NB4 (cell line): ENCODE results near the gene CMSS1.
A peak's percentile ranks its signal among the peaks of the same experiment; 100 is the strongest.

Source experiments
- DNase-seq: peaks from one replicate; pipeline ENCODE4 v3.0.0; 2010; ENCODE audit warnings: low read depth
- H3K4me3 ChIP-seq: one replicate; pipeline ENCODE4 v1.5.1; 2011; ENCODE audit warnings: mild to moderate bottlenecking, low read depth, low read length, moderate library complexity
- CTCF ChIP-seq: IDR thresholded peaks from one replicate; pipeline ENCODE4 v1.5.1; 2012; ENCODE audit warnings: low read depth, low read length
- MAX ChIP-seq: IDR thresholded peaks from 2 replicates; pipeline ENCODE4 v1.6.1; 2011; ENCODE audit warnings: low read depth, low read length
- MYC ChIP-seq: IDR thresholded peaks from 2 replicates; pipeline ENCODE4 v1.6.1; 2011; ENCODE audit warnings: low read depth, low read length
- POLR2A ChIP-seq: IDR thresholded peaks from 2 replicates; pipeline ENCODE4 v1.6.1; 2011; ENCODE audit warnings: mild to moderate bottlenecking; ENCODE audit not compliant: insufficient read length; ENCODE audit errors: extremely low read depth

CMSS1 gene

GRCh38 chr3:100098784-100099070 is 281.1 kb downstream of the CMSS1 start:
- no peak overlapping the region for H3K4me3 ChIP-seq
- no peak for DNase-seq
- TF ChIP-seq POLR2A (no peak), MYC (no peak), CTCF (no peak), MAX (no peak)

- DNase-seq, result no peak
- TF ChIP-seq CTCF (no peak), MAX (no peak), MYC (no peak), POLR2A (no peak)
- H3K4me3 ChIP-seq, result no peak overlapping the region
These were observed 282.0 kb downstream of the CMSS1 start for GRCh38 chr3:100099621-100100020.

- TF ChIP-seq POLR2A (no peak), MAX (no peak), MYC (no peak), CTCF (no peak)
- H3K4me3 ChIP-seq, result no peak overlapping the region
- DNase-seq, result no peak
These were observed 282.8 kb downstream of the CMSS1 start for GRCh38 chr3:100100425-100100824.

- no peak overlapping the region for H3K4me3 ChIP-seq
- DNase-seq, result no peak
- no peak for TF ChIP-seq CTCF
- no peak for TF ChIP-seq POLR2A
- no peak for TF ChIP-seq MYC
- no peak for TF ChIP-seq MAX
These were observed 285.1 kb downstream of the CMSS1 start for GRCh38 chr3:100102757-100103156.

GRCh38 chr3:100103558-100104441 is 286.1 kb downstream of the CMSS1 start:
- peak; percentile 54 for DNase-seq
- TF ChIP-seq CTCF, result no peak
- TF ChIP-seq POLR2A, result no peak
- no peak for TF ChIP-seq MAX
- TF ChIP-seq MYC, result no peak

GRCh38 chr3:100104442-100104798 is 286.8 kb downstream of the CMSS1 start:
- TF ChIP-seq CTCF (no peak), MYC (no peak), POLR2A (no peak), MAX (no peak)

More at GRCh38 chr3:100103558-100104441, 286.1 kb downstream of the CMSS1 start:
- no peak overlapping the region for H3K4me3 ChIP-seq

More at GRCh38 chr3:100104442-100104798, 286.8 kb downstream of the CMSS1 start:
- H3K4me3 ChIP-seq, result no peak overlapping the region
- DNase-seq, result no peak
